GM12875 (cell line): ENCODE data around the gene PRKCZ.

ENCODE experiments used
- H3K4me3 ChIP-seq: one replicate; pipeline ENCODE4 v1.5.1; 2011; ENCODE audit warnings: low read depth, low read length, control low read depth
- TF ChIP-seq, protein P1 (sequence below): IDR thresholded peaks from 2 replicates; pipeline ENCODE4 v1.5.1; 2011; ENCODE audit warnings: low read depth, mild to moderate bottlenecking, control low read depth, inconsistent platforms, low read length, moderate library complexity, borderline replicate concordance; ENCODE audit not compliant: insufficient read depth

The PRKCZ gene

DNA sequence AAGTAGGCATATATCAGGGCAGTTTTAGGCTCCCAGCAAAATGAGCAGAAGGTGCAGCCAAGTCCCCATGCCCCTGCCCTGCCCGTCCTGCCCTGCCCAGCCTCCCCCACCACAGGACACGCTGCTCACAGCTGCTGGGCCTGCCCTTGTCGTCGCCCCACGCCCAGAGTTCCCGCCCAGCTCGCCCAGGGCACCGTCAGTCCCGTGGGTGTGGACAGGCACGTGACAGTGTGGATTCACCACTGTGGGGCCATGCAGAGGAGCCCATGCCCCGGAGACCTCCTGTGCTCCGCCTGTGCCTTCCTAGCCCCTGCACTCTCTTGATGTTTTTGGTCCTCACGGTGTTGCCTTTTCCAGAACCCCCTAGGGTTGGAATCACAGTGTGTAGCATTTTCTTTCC, 137.4 kb downstream of the PRKCZ start:
- H3K4me3 ChIP-seq, result no peak overlapping the region
- TF ChIP-seq, protein P1, sequence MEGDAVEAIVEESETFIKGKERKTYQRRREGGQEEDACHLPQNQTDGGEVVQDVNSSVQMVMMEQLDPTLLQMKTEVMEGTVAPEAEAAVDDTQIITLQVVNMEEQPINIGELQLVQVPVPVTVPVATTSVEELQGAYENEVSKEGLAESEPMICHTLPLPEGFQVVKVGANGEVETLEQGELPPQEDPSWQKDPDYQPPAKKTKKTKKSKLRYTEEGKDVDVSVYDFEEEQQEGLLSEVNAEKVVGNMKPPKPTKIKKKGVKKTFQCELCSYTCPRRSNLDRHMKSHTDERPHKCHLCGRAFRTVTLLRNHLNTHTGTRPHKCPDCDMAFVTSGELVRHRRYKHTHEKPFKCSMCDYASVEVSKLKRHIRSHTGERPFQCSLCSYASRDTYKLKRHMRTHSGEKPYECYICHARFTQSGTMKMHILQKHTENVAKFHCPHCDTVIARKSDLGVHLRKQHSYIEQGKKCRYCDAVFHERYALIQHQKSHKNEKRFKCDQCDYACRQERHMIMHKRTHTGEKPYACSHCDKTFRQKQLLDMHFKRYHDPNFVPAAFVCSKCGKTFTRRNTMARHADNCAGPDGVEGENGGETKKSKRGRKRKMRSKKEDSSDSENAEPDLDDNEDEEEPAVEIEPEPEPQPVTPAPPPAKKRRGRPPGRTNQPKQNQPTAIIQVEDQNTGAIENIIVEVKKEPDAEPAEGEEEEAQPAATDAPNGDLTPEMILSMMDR, result no peak

DNA sequence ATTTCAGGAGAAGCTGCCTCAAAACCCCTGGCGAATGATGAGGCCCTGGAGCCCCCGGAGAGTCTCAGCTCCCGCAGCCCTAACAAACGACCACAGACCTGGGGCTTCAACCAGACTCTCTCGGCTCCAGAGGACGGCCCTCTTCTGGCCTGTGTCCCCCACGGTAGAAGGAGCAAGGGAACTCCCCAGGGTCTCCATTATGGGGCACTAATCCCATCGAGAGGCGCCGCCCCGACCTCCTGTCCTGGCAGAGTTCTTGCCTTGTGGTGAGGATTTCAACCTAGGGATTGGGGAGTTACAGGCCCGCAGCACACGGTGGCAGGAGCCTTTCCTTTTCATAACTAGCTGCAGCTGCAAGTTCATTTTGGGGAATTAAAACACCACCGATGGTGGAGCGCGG, 138.1 kb downstream of the PRKCZ start:
- no peak overlapping the region for H3K4me3 ChIP-seq
- TF ChIP-seq, protein P1, result no peak

DNA sequence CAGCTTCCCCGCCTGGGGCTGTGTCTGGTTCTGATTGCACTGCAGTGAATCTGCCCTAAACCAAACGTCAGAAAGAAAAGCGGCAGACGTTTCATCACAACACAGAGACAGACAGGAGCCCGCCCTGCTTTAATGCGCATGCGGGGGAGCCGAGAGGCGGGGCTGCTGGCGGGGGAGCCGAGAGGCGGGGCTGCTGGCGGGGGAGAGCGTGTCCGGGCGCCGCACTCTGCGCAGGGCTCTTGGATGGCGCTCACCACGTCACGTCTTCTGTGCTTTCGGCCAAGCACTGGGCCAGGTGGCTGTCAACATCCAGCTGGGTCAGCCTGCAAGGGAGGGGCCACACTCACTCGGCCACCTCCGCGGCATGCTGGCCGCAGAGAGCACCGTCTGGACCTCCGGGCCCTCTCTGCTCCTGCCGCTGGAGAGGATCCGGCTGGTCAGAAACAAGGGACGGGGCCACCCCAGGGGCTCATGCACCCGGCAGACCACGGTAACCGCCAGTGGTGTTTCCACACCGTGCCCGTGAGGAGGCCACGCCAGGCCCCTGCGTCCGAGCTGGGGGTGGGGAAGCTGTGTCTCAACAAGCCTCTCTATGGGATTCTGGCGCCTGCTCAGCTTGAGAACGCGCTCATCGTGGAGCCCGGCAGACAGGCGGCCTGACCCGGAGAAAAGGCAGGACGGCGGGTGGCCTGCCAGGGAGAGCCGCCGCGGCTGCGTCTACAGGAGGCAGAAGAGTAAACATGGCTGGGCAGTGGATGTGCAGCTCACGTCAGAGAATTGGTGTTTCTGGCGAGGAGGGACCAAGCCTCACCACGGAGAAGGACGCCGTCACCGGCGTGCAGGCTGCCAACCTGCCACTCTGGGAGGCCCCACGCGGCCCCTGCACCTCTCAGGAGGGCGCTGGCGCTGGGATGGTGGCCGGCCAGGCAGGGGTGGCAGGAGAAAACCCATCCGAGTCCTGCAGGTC, 139.5 kb downstream of the PRKCZ start:
- peak overlapping the region; percentile 52 for H3K4me3 ChIP-seq
- TF ChIP-seq, protein P1, result no peak

- TF ChIP-seq, protein P1, result no peak
- H3K4me3 ChIP-seq, result no peak overlapping the region
Observed at GRCh38 chr1:2190491-2190976, 140.3 kb downstream of the PRKCZ start.

DNA sequence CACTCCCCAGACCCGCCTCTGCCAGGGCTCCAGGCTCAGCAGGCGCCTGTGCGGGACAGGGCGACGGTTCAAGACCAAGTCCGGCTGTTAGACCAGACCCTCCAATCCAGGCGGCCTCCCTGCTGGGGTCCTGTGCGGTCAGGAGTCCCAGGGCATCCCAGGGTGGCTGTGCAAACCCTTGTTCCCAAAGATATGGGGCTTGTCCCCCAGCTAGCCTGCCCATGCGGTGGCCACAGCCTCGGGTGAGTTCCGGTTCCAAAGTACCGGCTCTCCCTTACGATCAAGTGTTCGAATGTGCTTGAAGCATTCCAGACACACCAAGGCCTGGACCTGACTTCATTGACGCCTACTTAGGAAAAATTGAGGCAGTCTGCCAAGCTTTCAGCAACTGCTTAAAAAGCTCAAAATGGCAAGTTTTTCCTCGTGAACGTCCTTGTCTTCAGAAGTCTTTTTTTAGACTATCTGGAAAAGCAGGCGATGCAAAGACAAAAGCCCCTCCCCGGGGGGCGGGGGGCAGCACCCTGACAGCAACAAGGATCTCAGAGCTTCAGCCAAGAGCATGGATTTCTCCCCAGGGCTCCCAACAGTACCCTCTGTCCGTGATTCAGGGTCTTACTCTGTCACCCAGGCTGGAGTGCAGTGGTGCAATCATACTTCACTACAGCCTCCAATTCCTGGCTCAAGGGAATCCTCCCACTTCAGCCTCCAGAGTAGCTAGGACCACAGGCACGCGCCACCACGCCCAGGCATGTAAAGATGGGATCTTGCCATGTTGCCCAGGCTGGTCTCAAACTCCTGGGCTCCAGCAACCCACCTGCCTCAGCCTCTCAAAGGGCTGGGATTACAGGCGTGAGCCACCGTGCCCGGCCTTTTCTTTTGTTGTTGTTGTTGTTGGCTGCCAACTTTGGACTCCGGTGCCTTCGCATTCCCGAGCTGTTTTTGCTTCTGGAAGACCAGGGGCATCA, 142.1 kb downstream of the PRKCZ start:
- no peak overlapping the region for H3K4me3 ChIP-seq
- TF ChIP-seq, protein P1, result no peak

- peak overlapping the region; percentile 49 for H3K4me3 ChIP-seq
- TF ChIP-seq, protein P1, result no peak
Observed at GRCh38 chr1:2193514-2194281, 143.5 kb downstream of the PRKCZ start.
